ENCODE data around the gene WDR12.
"Not testable (repeated sequence)": the region's sequence is repeated elsewhere in the genome, so short reads cannot be mapped to it uniquely, and the experiment has no call there.

WDR12 gene

GRCh38 chr2:202911512-202912341, at the start of gene WDR12, which contains the start of gene CARF:
TSS of gene WDR12 (minus strand) at chr2:202911673. CDS start at chr2:202911476, 197 bp downstream.
TSS of gene CARF (plus strand) at chr2:202912275. CDS start at chr2:202941903, 29,628 bp downstream.
- POLR2A ChIA-PET (ENCODE audit: low non-redundant PET), result no interaction called here
- peak within 1 kb of the TSS; percentile 94 for H3K27ac ChIP-seq
- CTCF ChIA-PET, result interaction anchor here (0.6 to 0.7 kb wide), 2 partner anchors 212 to 399 kb away, joined by 3 read pairs; no protein-coding TSS in a partner anchor
- peak; percentile 92 for DNase-seq (ENCODE audit: low spot score)
- TF ChIP-seq CTCF (conservative IDR thresholded peaks at IDR 0.05; ENCODE audit: low read depth), result no peak

GRCh38 chr2:202960524-202960923, 49.1 kb upstream of the WDR12 start:
- CTCF ChIA-PET, result no interaction called here
- no peak overlapping the region for H3K27ac ChIP-seq
- DNase-seq (ENCODE audit: low spot score), result no peak
- TF ChIP-seq CTCF (conservative IDR thresholded peaks at IDR 0.05; ENCODE audit: low read depth), result no peak
- POLR2A ChIA-PET (ENCODE audit: low non-redundant PET), result no interaction called here

- no peak overlapping the region for H3K27ac ChIP-seq
- POLR2A ChIA-PET (ENCODE audit: low non-redundant PET), result no interaction called here
- DNase-seq (ENCODE audit: low spot score), result no peak
- CTCF ChIA-PET, result no interaction called here
- no peak for TF ChIP-seq CTCF (conservative IDR thresholded peaks at IDR 0.05; ENCODE audit: low read depth)
Observed at GRCh38 chr2:202950592-202950991, 39.1 kb upstream of the WDR12 start.

GRCh38 chr2:202949333-202949732, 37.9 kb upstream of the WDR12 start:
- DNase-seq (ENCODE audit: low spot score); H3K27ac ChIP-seq; POLR2A ChIA-PET (ENCODE audit: low non-redundant PET); CTCF ChIA-PET: not testable (repeated sequence)

GRCh38 chr2:202945497-202945896, 34.0 kb upstream of the WDR12 start:
- POLR2A ChIA-PET (ENCODE audit: low non-redundant PET), result no interaction called here
- DNase-seq (ENCODE audit: low spot score), result no peak
- no peak for TF ChIP-seq CTCF (conservative IDR thresholded peaks at IDR 0.05; ENCODE audit: low read depth)
- H3K27ac ChIP-seq, result no peak overlapping the region
- CTCF ChIA-PET, result no interaction called here

- TF ChIP-seq CTCF (conservative IDR thresholded peaks at IDR 0.05; ENCODE audit: low read depth), result no peak
- CTCF ChIA-PET, result interaction anchor here (0.7 kb wide), 1 partner anchor 47 kb away, joined by 3 read pairs; no protein-coding TSS in a partner anchor
- no peak overlapping the region for H3K27ac ChIP-seq
- no peak for DNase-seq (ENCODE audit: low spot score)
- POLR2A ChIA-PET (ENCODE audit: low non-redundant PET), result no interaction called here
Observed at GRCh38 chr2:202944816-202945215, 33.3 kb upstream of the WDR12 start.

GRCh38 chr2:202944408-202944807, 32.9 kb upstream of the WDR12 start:
- TF ChIP-seq CTCF (conservative IDR thresholded peaks at IDR 0.05; ENCODE audit: low read depth), result no peak
- DNase-seq (ENCODE audit: low spot score), result no peak
- no peak overlapping the region for H3K27ac ChIP-seq
- CTCF ChIA-PET, result no interaction called here
- POLR2A ChIA-PET (ENCODE audit: low non-redundant PET), result no interaction called here
